Right lobe of liver (tissue), 4 donors: ENCODE measurements around the gene TNS3.

ENCODE experiments used
- CTCF ChIP-seq, 4 donors: fragments of 200-600 bp in 3 of 4; fragments of 450-650 bp in 1 of 4; IDR thresholded peaks; one replicate each; pipeline versions ENCODE4 v1.5.1 to v1.8.0; 2016 to 2022; ENCODE audit warnings: antibody characterized with exemption in 4 of 4, mild to moderate bottlenecking in 2 of 4
- POLR2A ChIP-seq: fragments of 450-650 bp; IDR thresholded peaks from one replicate; pipeline ENCODE4 v1.6.1; 2017; ENCODE audit warnings: antibody characterized with exemption, mild to moderate bottlenecking
- donor health status: DM: no; HTN: no; CAD: no.
- donor health status: DM: no; HTN: no; CAD: no.
- donor health status: DM: no; HTN: yes; CAD: no.

GRCh38 chr7:47327698-47328391 is 254.1 kb downstream of the TNS3 start:
- TF ChIP-seq POLR2A (no peak), CTCF (IDR thresholded peaks at IDR 0.05) (no peak)
